Measurements from ENCODE around the gene DNAJC21. TPM values are rescaled to one million over a fixed set of nuclear protein-coding genes. Genes with fewer than 3 reads are reported as not detected.

DNAJC21 gene
- total RNA-seq, result 69.0 and 69.6 TPM in 2 replicates

GRCh38 chr5:34929134-34929719, at the start of gene DNAJC21:
TSS of gene DNAJC21 (plus strand) at chr5:34929559. CDS start at chr5:34929820, 261 bp downstream.
- Mint-ChIP-seq H3K4me1 (peaks cover 35% of the 10 kb centered on the region), H3K36me3 (ENCODE audit: low read depth) (peaks cover 41% of the 10 kb centered on the region), H3K27ac (peak within 1 kb of the TSS; percentile 97), H3K4me3 (peak within 1 kb of the TSS; percentile 99), H3K27me3 (no peaks in the 10 kb centered on the region), H3K9me3 (no peaks in the 10 kb centered on the region)
- intact Hi-C loops (cut with micrococcal nuclease), result loop anchor here (1.0 to 10.0 kb wide), 2 partner anchors 14 to 976 kb away; partner anchors contain the start of genes BRIX1 and RAD1
- DNase-seq, result peak; percentile 100

GRCh38 chr5:34881246-34881645, 48.1 kb upstream of the DNAJC21 start:
- Mint-ChIP-seq H3K27ac (no peak overlapping the region), H3K4me1 (no peaks in the 10 kb centered on the region), H3K4me3 (no peak overlapping the region), H3K9me3 (peaks cover 6% of the 10 kb centered on the region), H3K27me3 (peaks cover 12% of the 10 kb centered on the region), H3K36me3 (ENCODE audit: low read depth) (no peaks in the 10 kb centered on the region)
- no peak for DNase-seq
- intact Hi-C loops (cut with micrococcal nuclease), result no loop called here

DNA sequence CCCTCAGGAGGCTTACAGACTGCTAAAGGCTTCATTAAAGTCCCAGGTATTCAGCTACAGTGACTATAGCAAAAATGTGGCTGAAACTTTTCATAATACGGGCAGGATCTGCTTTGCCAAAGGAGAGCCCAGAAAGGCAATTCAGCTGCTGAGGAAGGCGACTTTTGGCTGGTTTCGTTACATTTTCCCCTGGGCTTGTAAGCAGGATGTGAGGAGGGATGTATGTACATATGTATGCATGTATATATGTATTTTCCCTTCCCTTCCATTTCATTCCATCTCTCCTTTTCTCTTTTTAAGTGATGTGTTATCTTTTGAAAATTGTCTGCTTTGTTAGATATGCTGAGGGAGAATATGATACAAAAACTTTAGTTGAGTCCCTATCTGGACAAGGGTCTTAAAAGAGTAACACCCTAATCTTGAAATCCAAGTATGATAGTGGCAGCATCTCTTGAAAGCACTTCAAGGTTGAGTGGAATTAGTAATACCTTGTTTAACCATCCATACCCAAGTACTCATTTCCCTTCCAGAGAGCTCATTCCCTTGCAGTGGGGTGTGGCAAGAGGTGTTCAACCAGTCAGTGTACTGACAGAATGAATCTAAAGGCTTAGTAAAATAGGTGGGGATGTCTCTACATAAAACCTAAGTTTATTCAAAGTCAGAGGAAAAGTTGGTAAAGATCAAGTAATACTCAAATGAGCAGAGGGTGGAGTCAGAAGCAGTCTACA, 42.8 kb upstream of the DNAJC21 start:
- Mint-ChIP-seq H3K4me3 (no peak overlapping the region), H3K27ac (no peak overlapping the region), H3K36me3 (ENCODE audit: low read depth) (no peaks in the 10 kb centered on the region), H3K4me1 (no peaks in the 10 kb centered on the region), H3K9me3 (no peaks in the 10 kb centered on the region), H3K27me3 (peaks cover 10% of the 10 kb centered on the region)
- intact Hi-C loops (cut with micrococcal nuclease), result no loop called here
- no peak for DNase-seq

DNA sequence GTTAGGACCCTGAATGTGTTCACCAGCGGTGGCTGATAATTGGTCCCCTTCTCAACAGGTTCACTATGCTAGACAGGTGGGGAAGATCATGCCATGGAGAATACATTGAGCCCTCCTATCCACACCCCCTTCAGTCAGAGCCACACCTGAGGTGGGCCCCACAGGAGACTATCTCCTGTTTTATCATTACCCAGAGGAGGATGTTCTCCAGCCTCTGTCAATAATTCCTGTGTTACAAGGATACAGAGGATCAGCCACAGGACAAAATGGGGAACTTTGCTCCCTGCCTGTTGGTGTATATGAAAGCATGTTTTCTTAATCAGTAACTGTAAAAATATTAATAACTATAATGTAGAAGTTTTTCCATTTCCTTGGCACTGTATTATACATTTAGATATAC, 40.0 kb upstream of the DNAJC21 start:
- H3K9me3 Mint-ChIP-seq, result no peaks in the 10 kb centered on the region
- no peaks in the 10 kb centered on the region for H3K36me3 Mint-ChIP-seq (ENCODE audit: low read depth)
- no peak overlapping the region for H3K4me3 Mint-ChIP-seq
- H3K4me1 Mint-ChIP-seq, result no peaks in the 10 kb centered on the region
- intact Hi-C loops (cut with micrococcal nuclease), result no loop called here
- peaks cover 5% of the 10 kb centered on the region for H3K27me3 Mint-ChIP-seq
- H3K27ac Mint-ChIP-seq, result no peak overlapping the region
- DNase-seq, result no peak

GRCh38 chr5:34891981-34892380, 37.4 kb upstream of the DNAJC21 start:
- H3K27me3 Mint-ChIP-seq, result no peaks in the 10 kb centered on the region
- H3K4me1 Mint-ChIP-seq, result no peaks in the 10 kb centered on the region
- intact Hi-C loops (cut with micrococcal nuclease), result no loop called here
- H3K4me3 Mint-ChIP-seq, result no peak overlapping the region
- H3K27ac Mint-ChIP-seq, result no peak overlapping the region
- no peak for DNase-seq
- no peaks in the 10 kb centered on the region for H3K9me3 Mint-ChIP-seq
- H3K36me3 Mint-ChIP-seq (ENCODE audit: low read depth), result no peaks in the 10 kb centered on the region

DNA sequence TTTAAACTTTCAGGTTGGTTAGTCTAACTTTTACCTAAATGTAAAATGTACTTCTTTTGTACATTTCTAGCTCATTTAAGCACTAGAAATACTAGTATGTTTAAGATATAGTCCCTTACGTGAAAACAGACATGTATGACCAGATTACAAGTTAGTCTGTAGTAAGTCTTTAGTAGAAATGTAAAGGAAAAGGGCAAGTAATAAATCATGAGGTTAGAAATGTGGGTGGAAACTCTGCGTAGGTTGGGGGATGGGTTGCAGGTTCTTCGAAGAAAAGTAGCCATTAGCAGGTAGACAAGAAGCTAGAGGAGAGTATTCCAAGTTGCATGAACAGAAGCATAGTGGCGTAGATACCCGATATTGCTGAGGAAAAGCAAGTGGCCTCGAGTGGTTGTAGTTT, 36.9 kb upstream of the DNAJC21 start:
- H3K36me3 Mint-ChIP-seq (ENCODE audit: low read depth), result no peaks in the 10 kb centered on the region
- no peak for DNase-seq
- H3K4me1 Mint-ChIP-seq, result no peaks in the 10 kb centered on the region
- no peak overlapping the region for H3K27ac Mint-ChIP-seq
- H3K4me3 Mint-ChIP-seq, result no peak overlapping the region
- no peaks in the 10 kb centered on the region for H3K27me3 Mint-ChIP-seq
- intact Hi-C loops (cut with micrococcal nuclease), result no loop called here
- H3K9me3 Mint-ChIP-seq, result no peaks in the 10 kb centered on the region

DNA sequence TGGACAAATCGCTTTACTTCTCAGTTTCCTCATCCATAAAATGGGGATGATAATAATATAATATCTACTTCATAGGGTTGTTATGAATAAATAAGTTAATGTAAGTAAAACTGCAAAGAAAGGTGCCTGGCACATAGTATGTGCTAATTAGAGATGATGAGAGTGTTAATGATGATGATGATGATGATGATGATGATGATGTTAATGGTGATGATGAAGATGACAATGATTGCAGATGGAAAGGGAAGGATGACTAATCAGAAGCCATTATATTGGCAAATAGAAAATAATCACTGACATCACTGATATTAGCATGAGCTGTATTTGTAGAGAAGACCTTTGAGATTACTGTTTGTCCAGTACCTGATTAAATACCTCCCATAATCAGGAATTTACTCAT, 34.6 kb upstream of the DNAJC21 start:
- no peaks in the 10 kb centered on the region for H3K36me3 Mint-ChIP-seq (ENCODE audit: low read depth)
- H3K9me3 Mint-ChIP-seq, result no peaks in the 10 kb centered on the region
- DNase-seq, result no peak
- H3K27me3 Mint-ChIP-seq, result no peaks in the 10 kb centered on the region
- no peaks in the 10 kb centered on the region for H3K4me1 Mint-ChIP-seq
- intact Hi-C loops (cut with micrococcal nuclease), result no loop called here
- no peak overlapping the region for H3K27ac Mint-ChIP-seq
- H3K4me3 Mint-ChIP-seq, result no peak overlapping the region

DNA sequence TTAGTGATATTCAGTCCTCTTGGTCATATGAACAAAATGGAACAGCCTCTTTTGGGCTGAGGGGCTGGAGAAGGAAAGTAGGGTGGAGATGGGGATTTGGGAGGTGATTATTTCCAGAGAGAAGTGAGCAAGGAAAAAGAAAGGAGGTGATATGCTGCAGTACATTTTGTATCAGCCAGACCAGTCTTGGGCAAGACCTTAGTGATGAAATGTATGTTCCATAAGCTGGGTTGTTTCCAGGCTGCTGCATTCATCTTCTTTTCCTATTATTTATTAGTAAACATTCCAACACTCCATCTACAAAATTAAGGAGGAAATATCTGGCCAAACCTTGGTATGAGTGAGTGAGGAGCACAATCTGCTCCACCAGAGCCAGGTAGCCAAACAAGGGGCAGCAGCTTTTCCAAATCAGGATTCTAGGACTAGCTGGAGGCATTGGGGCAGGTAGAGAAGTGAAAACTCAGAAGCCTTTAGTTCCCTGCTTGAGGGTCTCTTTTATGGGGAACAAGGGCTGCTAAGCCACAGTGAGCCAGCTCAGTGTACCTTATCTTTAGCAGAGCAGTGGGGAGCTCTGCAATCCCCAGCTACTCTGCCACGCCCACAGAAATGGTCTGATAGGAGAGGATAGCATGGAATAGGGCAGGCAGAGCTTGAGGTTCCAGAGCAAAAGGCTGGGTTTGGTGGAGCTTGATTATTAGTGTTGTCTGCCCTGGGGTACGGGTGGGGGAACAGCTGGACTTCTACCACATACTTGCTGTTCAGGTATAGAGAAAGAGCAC, 33.5 kb upstream of the DNAJC21 start:
- intact Hi-C loops (cut with micrococcal nuclease), result no loop called here
- H3K4me1 Mint-ChIP-seq, result no peaks in the 10 kb centered on the region
- no peaks in the 10 kb centered on the region for H3K36me3 Mint-ChIP-seq (ENCODE audit: low read depth)
- H3K27ac Mint-ChIP-seq, result no peak overlapping the region
- no peak overlapping the region for H3K4me3 Mint-ChIP-seq
- DNase-seq, result no peak
- H3K27me3 Mint-ChIP-seq, result no peaks in the 10 kb centered on the region
- H3K9me3 Mint-ChIP-seq, result no peaks in the 10 kb centered on the region

DNA sequence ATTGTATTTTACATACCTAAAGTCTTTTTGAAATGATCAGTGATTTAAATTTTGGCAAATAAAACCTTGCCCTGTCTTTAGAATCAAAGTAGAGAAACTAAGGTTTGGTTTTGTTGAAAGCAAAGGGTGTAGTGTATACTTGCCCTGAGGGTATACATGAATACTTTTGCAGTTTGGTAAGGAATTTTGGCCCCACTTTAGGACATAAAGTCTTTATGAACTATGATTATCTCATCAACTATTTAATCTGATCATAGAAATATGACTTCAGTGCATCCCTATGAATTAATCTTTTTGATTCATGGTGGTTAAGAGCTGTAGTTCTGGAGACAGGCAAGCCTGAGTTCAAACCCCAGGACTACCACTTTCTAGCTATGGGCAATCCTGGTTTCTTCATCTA, 31.7 kb upstream of the DNAJC21 start:
- intact Hi-C loops (cut with micrococcal nuclease), result loop anchor here (1.0 kb wide), 3 partner anchors 374 to 423 kb away; no protein-coding TSS in a partner anchor
- Mint-ChIP-seq H3K4me3 (no peak overlapping the region), H3K9me3 (no peaks in the 10 kb centered on the region), H3K27me3 (no peaks in the 10 kb centered on the region), H3K4me1 (no peaks in the 10 kb centered on the region), H3K36me3 (ENCODE audit: low read depth) (no peaks in the 10 kb centered on the region), H3K27ac (no peak overlapping the region)
- DNase-seq, result no peak

DNA sequence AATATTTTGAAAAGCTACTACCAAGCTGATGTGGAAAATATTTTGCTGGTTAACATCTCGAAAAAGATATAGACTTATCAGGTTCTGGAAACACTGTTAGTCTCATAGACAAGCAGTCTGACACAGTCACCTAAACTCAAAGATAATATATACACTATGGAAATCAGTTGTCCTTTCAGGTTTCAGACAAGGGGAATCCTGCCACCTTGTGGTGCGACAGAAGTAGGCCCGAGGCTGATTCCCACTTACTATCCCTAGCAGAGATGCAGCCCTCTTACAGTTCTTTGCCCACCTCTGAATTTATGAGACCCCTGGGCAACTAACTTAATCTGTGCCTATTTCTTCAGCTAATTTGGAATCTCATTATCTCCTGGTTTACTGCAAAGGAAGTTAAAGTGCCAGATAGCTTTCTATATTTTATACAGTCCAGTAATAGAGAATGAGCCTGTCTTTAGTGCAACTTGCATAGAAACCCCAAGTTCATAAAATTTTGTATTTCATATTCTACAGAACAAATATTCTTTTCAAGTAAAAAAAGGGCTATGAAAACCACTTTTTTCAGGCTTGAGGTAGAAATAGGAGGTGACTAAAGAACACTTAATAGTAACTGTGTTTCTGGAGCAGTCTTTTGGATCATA, 31.0 kb upstream of the DNAJC21 start:
- intact Hi-C loops (cut with micrococcal nuclease), result loop anchor here (1.0 kb wide), 3 partner anchors 375 to 424 kb away; no protein-coding TSS in a partner anchor
- Mint-ChIP-seq H3K27me3 (no peaks in the 10 kb centered on the region), H3K27ac (no peak overlapping the region), H3K4me1 (no peaks in the 10 kb centered on the region), H3K9me3 (no peaks in the 10 kb centered on the region), H3K4me3 (no peak overlapping the region), H3K36me3 (ENCODE audit: low read depth) (peaks cover 2% of the 10 kb centered on the region)
- peak; percentile 86 for DNase-seq

DNA sequence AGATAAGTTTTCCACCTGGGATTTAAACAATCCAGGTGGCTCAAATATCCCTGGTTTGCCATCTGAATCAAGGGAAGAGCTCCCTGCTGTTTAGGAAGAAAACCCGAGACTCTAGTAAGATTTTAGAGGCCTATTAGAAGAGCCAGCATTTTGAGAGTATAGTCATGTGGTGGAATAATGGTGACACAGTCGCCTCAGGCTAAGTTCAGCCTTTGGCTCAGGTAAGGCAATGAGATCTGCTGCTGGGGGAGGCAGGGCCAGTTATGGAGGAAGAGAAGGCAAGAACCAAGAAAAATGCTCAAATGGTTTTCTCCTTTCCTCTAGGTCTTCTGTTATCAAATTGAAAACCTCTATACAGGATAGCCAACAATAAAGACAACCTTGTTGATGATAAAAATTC, 30.3 kb upstream of the DNAJC21 start:
- H3K4me3 Mint-ChIP-seq, result no peak overlapping the region
- intact Hi-C loops (cut with micrococcal nuclease), result no loop called here
- no peak for DNase-seq
- no peaks in the 10 kb centered on the region for H3K9me3 Mint-ChIP-seq
- no peaks in the 10 kb centered on the region for H3K4me1 Mint-ChIP-seq
- peaks cover 3% of the 10 kb centered on the region for H3K36me3 Mint-ChIP-seq (ENCODE audit: low read depth)
- H3K27ac Mint-ChIP-seq, result no peak overlapping the region
- no peaks in the 10 kb centered on the region for H3K27me3 Mint-ChIP-seq

- Mint-ChIP-seq H3K4me3 (no peak overlapping the region), H3K4me1 (no peaks in the 10 kb centered on the region), H3K9me3 (no peaks in the 10 kb centered on the region), H3K27me3 (no peaks in the 10 kb centered on the region), H3K36me3 (ENCODE audit: low read depth) (peaks cover 9% of the 10 kb centered on the region), H3K27ac (no peak overlapping the region)
- DNase-seq, result no peak
- intact Hi-C loops (cut with micrococcal nuclease), result no loop called here
Observed at GRCh38 chr5:34900652-34901051, 28.7 kb upstream of the DNAJC21 start.

- Mint-ChIP-seq H3K27ac (no peak overlapping the region), H3K9me3 (no peaks in the 10 kb centered on the region), H3K27me3 (no peaks in the 10 kb centered on the region), H3K4me1 (no peaks in the 10 kb centered on the region), H3K36me3 (ENCODE audit: low read depth) (peaks cover 10% of the 10 kb centered on the region), H3K4me3 (no peak overlapping the region)
- intact Hi-C loops (cut with micrococcal nuclease), result no loop called here
- no peak for DNase-seq
Observed at GRCh38 chr5:34903260-34903659, 26.1 kb upstream of the DNAJC21 start.

DNA sequence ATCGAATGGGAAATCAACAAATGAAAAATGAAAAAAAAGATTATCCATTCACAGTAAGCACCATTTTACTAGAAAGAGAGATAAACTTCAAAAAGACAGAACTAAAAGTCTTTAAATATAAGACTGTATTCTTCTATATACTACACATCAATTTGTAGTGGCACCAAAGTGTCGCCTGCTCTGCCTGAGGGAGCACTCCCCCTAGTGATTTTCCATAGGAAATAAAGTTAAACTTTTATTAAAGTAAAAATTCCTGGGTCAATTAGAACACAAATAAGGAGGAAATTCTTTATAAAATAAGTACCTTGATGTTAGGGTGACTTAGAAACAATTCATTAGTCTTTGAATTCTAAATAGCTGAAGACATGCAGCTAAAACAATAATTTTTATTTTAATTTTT, 23.8 kb upstream of the DNAJC21 start:
- Mint-ChIP-seq H3K27ac (no peak overlapping the region), H3K4me1 (peaks cover 3% of the 10 kb centered on the region), H3K27me3 (no peaks in the 10 kb centered on the region), H3K4me3 (no peak overlapping the region), H3K9me3 (no peaks in the 10 kb centered on the region), H3K36me3 (ENCODE audit: low read depth) (peaks cover 28% of the 10 kb centered on the region)
- DNase-seq, result no peak
- intact Hi-C loops (cut with micrococcal nuclease), result no loop called here

Data from activated CD4-positive, alpha-beta T cell treated with anti-CD3 and anti-CD28 coated beads, Interleukin-2, amount 10 ng/mL, durations not matched to agents 24 days and 14 days (primary cell).